Fibroblast of skin of scalp (primary cell): ENCODE measurements around the gene BMP6. TPM values are rescaled to one million over a fixed set of nuclear protein-coding genes. Genes with fewer than 3 reads are reported as not detected.

Experiments
- DNase-seq: peaks from one replicate; pipeline ENCODE4 v3.0.0-alpha.2; 2013
- polyA plus RNA-seq, 2 experiments: library from polyadenylated mRNA; unstranded; fragments of 120-200 nt; gene quantifications; one replicate each; pipeline ENCODE4 v1.2.1, GENCODE V29; 2013; ENCODE audit not compliant: insufficient read length in 2 of 2

The BMP6 gene
- polyA plus RNA-seq (2013, experiment 1 of 2; ENCODE audit: insufficient read length), result 0.52 TPM
- polyA plus RNA-seq (2013, experiment 2 of 2; ENCODE audit: insufficient read length), result 0.59 TPM

DNA sequence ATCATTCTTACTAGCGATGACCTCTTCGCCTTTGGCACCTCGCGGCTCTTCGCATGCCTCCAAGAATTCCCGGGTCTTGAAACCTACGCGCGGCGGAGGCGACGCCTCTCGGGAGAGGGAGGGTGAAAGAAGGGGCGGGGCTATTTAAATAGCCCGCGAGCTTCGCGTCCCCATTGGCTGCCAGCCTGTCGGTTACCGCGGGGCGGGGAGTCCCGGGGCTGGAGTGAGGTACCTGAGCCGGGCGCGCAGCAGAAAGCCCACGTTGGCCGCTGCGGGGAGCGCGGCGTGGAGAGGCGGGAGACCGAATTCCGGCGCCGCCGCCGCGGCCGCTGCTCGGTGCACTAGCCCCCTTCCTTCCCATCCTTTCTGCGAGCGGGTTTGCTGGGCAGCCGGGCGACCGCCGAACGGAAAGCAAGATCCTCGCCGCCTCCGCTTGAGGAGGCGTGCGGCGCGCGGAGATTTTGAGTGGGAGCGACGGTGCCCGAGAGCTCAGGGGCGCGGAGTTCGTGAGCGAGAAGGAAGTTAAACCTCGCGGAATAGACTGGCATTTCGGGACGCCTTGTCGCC is at the start of gene BMP6:
Gene BMP6, plus strand, starts transcription at position 251 of the 567 bp plus-strand sequence. CDS start 857 bp downstream, outside the sequence.
- DNase-seq, result peak; percentile 74

DNA sequence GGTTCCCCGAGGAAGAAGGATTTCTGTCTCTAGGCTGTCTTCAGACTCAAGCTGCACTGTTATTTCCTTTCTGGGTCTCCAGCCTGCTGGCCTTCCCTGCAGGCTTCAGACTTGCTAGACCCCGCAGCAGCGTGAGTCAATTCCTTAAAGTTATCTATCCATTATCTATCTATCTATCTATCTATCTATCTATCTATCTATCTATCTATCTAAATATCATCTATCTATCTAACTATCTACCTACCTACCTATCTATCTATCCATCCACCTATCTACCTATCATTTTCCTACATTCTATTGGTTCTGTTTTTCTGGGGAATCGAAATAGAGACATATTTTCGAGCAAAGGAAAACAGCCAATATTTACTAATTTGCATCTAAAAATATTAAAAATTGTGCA is 48.7 kb upstream of the BMP6 start:
- DNase-seq, result no peak

DNA sequence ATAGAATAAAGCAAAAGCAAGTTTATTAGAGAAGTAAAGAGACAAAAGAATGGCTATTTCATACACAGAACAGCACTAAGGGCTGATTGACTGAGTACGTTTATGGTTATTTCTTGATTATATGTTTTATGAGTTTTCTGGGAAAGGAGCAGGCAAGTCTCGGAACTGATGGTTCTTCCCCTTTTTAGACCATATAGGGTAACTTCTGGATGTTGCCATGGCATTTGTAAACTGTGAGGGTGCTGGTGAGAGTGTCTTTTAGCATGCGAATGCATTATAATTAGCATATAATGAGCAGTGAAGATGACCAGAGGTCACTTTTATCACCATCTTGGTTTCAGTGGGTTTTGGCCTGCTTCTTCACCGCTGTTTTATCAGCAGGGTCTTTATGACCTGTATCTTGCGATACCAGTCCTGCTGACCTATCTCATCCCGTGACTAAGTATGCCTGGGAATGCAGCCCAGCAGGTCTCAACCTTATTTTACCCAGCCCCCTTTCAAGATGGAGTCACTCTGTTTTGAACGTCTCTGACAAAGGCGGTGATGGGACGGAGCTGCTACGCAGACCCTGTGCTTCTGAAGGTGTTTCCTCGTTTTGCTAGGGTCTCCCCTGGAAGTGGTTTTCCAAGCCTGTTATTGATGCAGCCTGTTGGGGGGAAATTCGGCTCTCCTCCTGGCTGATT is 45.4 kb upstream of the BMP6 start:
- DNase-seq, result no peak

DNA sequence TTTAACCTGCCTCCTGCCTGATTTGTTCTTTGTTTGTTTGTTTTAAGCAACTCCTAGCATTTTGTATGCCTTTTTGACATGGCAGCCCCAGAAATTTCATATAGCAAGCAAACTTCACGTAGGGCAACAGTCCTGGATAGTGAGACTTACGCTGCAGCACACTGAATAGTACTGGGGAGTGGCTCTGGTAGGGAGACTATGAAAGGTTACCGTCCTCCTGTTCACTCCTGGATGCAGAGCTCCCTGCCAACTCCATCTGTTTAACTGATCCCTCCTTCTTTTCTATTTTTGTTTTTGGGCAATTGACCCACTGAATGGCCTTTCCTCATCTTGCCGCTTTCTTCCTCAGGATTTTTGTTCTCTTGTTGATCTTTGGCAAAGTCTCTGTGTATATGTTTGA is 44.5 kb upstream of the BMP6 start:
- DNase-seq, result no peak

DNA sequence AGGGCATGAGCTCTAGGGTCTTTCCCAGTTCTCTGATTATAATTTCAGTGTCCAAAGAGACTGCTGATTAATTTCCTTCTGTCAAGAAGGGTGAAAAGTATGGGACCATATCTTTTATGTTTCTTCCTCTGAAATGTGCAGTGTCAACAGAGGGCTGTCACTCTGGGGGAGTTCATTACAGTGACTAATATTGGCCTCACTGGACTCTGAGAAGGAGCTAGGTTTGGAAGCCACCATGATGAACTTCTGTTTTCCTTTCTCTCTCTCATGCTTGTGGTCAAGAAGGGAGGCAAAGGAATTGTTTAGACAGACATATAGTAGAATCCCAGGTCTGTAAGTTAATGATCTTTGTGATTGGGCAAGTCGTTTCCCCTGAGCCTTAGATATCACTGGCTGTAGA is 41.8 kb upstream of the BMP6 start:
- DNase-seq, result peak; percentile 42

DNA sequence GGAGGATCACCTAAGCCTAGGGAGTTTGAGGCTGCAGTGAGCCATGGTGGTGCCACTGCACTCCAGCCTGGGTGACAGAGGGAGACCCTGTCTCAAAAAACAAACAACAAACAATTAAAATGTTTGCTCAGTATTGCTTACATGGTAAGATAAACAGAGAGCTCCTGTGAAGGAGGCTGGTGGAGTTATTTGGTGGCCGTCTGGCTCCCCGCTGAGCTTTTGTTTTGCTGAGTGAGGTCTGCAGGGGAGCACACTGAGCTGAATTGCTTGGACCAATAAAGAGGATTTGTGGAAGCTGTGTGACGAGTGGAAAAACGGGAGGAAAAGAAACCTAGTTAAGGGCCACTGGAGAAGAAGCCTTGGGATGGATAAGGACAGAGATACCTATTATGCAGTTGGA is 41.1 kb upstream of the BMP6 start:
- no peak for DNase-seq

DNA sequence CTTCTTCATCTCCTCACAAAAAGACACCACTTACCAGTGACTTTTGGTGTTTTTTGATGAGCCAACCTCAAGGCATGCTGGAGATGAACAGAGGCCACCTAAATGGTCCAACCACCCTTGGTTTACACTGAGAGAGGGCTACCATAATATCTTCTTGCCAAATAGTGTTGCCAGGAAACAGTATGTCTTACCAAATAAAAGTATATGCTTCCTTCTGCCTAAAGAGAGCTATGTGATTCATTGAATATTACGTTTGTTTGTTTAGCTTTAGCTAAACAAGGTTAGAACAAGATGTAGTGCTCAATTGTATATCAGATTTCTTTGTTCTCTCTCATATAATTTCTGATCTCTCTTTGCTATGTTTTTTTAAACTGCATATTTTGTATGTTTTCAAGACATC is 40.6 kb upstream of the BMP6 start:
- no peak for DNase-seq

DNA sequence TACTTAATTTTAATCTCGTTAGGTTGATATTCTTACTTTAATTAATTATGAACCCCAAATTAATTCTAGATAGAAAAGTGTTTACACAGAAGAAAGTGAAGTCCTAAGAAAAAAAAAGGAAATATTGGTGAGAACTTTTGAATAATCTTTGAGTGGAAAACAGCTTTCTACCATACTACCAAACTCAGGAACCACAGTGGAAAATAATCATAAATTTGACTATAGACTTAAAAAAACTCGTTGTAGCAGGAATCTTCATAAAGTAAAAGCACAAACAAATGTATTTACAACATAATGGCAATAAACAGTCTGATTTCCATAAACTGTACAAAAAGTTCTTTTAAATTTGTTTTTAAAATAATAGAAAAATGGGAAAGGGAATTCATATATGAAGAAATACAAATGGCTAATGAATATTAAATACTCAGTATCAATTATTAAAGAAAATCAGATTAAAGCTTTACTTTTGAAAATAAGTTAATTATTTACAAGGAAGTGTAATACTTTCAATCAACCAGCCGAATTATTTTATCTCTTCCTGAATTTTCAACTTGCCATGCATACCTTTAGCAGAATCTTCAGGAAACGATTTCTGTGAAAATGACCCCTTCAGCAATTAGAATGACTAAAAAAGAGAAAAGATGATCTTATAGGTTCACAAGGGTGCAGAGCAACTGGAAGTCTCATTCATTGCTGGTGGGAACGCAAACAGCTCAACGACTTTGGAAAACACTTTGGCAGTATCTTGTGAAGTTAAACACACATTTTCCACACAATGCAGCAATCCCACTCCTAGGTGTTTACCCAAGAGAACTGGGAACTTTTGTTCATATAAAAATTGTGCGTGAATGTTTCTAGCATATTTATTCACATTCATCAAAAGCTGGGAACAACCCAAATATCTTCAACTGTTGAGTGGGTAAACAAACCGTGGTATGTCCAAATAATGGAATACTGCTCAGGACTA is 38.5 kb upstream of the BMP6 start:
- DNase-seq, result no peak

DNA sequence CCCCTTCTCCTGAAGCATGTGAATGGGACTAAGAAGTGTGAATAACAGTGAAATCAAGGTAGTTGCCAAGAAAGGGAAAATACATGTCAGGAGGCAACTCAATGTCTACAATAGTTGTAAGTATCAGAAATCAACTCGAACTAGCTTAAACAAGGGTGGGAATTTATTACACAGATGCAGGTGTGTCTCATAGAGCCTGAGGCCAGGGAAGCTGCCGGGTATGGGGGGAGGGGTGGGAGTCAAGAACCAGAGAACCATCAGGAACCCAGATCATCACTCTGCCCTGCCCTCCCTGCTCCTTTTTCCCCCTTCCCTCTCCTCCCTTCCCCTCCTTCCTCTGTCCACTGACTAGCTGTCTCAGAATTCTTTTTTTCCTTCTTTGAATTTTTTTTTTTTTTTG is 34.9 kb upstream of the BMP6 start:
- no peak for DNase-seq

DNA sequence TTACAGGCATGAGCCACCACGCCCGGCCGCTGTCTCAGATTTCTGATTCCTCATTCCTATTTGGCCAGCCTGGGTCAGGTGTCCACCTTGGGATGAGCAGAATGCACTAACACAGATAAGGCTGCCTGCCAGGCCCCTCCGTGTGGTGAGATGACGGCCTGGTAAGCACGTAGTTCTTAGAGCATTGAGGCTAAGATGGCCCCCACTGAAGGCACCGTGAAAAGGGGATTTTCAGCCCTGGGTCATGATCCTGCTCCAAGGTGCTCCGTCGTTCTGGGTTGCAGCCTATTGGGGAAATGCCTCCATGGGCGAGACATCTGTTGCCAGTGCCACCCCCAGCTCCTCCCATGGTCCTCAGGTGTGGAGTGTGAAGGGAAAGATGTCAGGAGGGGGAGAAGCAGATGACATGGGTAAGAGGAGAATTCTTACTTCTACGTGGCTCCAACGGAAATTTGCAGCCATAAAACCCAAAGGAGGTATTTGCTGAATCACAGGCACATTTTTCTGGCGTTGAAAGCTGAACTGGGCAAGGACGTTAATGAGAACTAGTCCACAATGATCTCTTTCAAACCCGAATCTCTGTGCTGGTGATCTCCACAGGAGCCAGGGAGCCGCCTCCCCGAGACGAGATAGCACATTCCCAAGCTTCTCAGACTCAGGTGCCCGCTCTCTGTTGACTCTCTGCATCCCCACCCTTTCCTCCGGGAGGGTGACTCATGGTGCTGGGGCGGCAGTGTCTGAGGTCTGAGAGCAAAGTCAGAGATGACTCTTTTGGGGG is 34.0 kb upstream of the BMP6 start:
- DNase-seq, result peak; percentile 47

DNA sequence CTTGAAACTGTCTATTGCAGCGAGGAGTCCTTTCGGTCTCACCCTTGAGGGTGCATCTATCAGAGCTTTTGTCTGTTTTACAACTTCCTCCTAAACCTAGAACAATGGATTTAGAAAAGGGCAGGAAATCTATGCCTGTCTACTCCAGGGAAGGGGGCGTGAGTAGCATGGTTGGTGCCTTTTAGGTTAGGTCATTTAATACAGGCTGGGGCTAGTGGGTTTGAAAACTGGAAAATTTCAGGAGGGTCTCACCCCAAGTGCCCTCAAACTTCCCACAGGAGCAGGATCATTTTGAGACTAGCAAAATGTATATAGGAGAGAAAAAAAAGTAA is 33.5 kb upstream of the BMP6 start:
- DNase-seq, result no peak

DNA sequence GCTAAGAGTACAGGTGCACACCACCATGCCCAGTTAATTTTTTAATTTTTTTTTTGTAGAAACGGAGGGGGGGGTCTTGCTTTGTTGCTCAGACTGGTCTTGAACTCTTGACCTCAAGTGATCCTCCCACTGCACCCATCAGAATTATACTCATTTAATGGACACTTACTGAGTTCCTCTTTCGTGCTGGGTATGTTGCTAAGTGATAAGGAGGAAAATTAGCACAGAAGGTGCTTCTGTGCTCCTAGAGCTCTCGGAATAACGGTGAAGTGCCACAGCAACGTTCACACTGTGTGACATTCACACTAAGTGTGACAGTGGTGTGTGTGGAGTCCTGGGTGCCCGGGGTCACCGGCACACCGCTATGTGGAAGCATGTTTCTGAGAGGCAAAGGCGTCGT is 32.1 kb upstream of the BMP6 start:
- no peak for DNase-seq

DNA sequence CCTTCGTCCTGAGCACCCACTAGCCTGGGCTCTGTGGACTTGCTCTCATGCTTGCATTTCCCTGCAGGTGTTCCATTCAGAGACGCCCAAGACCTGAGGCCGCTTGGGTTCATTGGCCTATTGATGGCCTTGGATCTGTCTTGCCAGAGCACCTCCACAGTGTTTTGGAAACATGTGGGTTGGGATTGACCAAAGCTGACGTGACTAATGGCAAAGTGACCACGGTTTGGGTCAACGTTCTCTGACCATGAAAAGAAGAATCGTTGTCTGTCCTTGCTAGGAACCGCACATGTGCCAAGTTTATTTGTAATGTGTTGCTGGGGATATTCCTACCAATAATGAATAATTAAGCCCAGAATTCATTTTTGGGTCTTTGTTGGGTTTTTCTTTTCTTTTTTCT is 29.8 kb upstream of the BMP6 start:
- DNase-seq, result no peak

DNA sequence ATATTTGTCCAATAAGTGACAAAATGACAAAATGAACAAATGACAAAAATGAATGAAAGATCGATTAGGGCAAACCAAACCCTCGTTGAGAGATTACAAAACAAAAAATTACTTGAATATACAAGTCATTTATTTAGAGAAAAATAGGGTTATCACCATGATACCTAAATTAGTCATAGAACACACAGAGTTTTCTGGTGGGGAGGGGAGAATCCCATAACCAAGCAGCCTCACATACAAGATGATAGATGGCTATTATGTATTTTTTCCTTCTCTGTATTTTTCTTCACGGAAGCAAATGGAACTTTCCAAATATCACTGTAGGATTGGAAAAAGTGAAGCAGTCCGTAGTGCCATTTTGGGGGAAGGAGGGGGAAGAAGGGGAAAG is 28.5 kb upstream of the BMP6 start:
- DNase-seq, result no peak

DNA sequence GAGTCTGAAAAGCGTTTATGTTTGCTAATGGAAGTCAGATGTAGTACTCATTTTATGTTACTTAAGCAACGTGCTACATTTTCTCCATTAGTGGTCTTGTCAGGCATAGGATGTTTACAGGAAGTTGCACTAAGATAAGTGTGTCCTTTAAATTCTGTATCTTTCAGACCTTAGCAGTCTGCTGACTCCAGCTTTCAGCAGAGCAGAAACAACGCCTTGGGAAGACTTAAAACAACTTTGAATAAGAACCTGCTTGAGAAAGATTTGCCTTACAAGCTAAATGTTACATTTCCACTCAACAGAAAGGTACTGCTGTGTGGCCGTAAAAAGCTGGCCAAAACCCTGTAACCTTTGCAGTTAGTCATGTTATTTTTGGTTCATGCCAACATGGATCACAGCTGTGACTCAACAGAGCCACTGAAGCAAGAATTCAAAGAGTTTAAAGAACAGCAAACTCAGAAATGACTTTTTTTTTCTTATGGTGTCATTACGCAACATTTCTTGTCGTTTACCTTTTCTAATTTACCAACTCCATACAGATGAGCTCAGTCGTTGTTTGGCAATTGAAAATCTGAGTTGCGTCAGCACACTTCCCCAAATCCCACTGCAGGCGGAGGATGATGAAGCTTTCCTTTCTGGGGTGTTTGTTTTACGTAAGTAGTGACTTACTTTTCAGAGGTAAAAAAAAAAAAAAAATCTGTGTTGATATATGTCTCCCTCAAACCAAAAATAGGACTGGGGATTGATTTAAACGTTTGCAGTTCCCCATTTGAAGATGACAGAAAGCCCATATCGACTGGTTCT is 27.9 kb upstream of the BMP6 start:
- peak; percentile 71 for DNase-seq

DNA sequence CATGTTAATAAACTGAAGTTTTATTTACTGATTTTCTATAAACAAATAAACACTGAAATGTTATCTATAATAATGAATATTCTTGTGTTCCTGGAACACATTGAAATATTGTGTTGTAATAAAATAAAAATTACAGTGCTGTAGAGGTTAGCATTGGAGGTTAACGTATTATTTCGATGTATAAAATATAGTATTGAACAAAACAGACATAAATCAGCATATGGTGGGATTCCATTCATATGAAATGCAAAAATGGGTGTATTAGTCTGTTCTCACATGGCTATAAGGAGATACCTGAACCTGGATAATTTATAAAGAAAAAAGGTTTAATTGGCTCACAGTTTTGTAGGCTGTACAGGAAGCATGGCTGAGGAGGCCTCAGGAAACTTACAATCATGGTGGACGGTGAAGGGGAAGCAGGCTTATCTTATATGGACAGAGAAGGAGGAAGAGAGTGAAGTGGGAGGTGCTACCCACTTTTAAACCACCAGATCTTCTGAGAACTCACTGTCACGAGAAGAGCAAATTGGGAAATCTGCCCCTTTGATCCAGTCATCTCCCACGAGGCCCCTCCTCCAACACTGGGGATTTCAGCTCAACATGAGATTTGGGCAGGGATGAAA is 24.6 kb upstream of the BMP6 start:
- no peak for DNase-seq

DNA sequence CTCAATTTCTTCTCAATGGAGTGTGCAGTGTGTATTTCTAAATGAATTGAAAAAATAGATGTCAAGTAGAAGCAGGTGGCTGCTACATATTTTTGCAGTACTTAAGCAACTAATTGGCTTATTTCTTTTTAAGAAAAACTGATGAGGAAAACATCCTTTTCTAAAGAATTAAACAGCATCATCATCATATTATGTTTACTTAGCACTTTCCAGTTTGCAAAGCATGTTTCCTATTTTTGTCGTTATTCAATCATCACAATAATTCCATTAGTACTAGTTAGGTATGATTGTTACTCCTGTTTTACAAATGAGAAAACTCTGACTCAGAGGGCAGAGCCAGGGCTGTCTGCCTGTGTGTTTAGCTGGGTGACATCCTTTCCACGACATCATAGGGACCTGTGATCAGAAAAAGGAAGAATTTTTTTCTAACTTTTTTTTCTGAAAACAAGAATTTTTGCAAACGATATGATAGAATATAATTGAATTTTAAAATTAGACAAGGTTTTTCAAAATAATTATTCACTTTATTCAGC is 22.7 kb upstream of the BMP6 start:
- DNase-seq, result no peak

DNA sequence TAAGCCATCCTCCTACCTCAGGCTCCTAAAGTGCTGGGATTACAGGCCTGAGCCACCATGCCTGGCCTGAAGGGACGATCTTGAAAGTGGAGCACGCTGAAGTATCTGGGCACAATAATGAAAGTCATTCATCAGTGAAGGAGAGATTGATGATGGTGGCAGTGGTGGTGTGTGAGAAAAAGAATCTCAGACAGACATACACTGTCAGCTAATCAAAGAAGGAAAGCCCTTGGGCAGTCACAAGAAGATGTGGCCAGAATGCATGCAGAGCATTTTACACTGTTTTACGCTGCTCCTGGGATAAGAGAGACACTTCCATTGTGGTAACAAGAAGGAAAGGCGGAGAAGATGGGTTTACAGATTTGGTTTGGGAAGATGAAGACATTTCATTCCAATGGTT is 20.4 kb upstream of the BMP6 start:
- no peak for DNase-seq

DNA sequence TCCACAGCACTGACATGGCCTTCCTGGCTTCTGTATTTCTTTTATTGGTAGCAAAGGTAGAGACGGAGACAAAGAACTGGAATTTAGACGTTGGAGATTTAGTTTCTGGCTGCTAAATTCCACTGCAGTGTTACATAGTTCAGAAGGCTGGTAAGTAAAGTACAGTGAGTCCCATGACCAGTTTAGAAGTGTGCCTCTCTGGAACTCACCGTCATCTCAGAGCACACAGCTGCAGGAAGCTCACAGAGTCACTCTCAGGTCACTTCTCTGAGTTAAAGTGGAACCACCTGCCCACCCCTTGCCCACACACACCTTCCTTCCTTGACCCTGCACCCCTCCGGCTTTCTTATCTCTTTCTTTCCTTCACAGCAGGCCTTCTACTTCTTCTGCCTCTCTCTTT is 19.6 kb upstream of the BMP6 start:
- no peak for DNase-seq

DNA sequence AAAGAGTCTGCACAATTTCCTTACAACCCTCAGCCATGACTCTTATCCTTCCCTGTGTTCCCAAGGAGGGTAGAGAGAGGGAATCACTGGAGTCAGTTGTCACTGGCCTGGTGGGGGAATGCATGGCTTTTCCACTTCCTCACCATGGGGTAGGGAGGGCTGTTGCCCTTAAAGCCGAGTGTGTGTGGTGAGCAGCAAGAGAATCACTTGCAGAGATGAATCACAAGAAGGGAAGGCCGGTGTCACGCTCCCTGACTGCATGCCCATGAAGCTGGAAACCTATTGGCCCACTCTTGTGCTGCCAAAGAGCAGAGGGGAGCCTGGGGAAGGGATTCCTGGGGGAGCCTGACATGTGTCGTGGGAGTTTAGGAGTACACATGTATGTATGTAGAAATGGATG is 18.1 kb upstream of the BMP6 start:
- peak; percentile 37 for DNase-seq

DNA sequence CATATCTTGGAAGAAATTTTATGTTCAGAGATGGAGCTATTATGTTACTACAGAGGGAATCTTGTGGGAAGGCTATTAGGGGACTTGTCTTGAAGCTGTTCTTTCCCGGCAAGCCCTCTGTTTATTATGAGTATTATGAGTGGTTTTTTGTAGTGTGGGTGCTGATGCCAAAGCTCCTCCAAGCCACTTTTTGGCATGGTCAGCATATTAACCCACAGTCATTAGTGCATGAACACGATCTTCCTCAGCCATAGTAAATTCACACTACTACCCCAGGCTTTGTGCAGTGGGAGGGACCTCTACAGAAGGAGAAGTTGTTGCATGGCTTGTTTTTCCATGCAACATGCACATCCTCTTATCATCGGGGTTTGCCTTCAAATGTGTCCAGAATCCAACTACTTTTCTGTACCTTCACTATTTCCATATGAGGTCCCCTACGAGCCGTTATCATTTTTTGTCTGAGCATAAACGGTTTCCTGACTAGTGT is 6.5 kb upstream of the BMP6 start:
- DNase-seq, result no peak
